ENCODE measurements around the gene RIT1. TPM values are rescaled to one million over a fixed set of nuclear protein-coding genes. Genes with fewer than 3 reads are reported as not detected.

Gene RIT1
- total and polyA plus RNA-seq, 2 of the 13 experiments (the other 11 are each of a cell fraction or from before 2014, with no cell fraction given) = 12.2 to 32.2 TPM

- TF ChIP-seq, protein P1, sequence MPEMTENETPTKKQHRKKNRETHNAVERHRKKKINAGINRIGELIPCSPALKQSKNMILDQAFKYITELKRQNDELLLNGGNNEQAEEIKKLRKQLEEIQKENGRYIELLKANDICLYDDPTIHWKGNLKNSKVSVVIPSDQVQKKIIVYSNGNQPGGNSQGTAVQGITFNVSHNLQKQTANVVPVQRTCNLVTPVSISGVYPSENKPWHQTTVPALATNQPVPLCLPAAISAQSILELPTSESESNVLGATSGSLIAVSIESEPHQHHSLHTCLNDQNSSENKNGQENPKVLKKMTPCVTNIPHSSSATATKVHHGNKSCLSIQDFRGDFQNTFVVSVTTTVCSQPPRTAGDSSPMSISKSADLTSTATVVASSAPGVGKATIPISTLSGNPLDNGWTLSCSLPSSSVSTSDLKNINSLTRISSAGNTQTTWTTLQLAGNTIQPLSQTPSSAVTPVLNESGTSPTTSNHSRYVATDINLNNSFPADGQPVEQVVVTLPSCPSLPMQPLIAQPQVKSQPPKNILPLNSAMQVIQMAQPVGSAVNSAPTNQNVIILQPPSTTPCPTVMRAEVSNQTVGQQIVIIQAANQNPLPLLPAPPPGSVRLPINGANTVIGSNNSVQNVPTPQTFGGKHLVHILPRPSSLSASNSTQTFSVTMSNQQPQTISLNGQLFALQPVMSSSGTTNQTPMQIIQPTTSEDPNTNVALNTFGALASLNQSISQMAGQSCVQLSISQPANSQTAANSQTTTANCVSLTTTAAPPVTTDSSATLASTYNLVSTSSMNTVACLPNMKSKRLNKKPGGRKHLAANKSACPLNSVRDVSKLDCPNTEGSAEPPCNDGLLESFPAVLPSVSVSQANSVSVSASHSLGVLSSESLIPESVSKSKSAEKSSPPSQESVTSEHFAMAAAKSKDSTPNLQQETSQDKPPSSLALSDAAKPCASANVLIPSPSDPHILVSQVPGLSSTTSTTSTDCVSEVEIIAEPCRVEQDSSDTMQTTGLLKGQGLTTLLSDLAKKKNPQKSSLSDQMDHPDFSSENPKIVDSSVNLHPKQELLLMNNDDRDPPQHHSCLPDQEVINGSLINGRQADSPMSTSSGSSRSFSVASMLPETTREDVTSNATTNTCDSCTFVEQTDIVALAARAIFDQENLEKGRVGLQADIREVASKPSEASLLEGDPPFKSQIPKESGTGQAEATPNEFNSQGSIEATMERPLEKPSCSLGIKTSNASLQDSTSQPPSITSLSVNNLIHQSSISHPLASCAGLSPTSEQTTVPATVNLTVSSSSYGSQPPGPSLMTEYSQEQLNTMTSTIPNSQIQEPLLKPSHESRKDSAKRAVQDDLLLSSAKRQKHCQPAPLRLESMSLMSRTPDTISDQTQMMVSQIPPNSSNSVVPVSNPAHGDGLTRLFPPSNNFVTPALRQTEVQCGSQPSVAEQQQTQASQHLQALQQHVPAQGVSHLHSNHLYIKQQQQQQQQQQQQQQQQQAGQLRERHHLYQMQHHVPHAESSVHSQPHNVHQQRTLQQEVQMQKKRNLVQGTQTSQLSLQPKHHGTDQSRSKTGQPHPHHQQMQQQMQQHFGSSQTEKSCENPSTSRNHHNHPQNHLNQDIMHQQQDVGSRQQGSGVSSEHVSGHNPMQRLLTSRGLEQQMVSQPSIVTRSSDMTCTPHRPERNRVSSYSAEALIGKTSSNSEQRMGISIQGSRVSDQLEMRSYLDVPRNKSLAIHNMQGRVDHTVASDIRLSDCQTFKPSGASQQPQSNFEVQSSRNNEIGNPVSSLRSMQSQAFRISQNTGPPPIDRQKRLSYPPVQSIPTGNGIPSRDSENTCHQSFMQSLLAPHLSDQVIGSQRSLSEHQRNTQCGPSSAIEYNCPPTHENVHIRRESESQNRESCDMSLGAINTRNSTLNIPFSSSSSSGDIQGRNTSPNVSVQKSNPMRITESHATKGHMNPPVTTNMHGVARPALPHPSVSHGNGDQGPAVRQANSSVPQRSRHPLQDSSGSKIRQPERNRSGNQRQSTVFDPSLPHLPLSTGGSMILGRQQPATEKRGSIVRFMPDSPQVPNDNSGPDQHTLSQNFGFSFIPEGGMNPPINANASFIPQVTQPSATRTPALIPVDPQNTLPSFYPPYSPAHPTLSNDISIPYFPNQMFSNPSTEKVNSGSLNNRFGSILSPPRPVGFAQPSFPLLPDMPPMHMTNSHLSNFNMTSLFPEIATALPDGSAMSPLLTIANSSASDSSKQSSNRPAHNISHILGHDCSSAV (CRISPR knock-in tag; IDR thresholded peaks at IDR 0.05; ENCODE audit: borderline replicate concordance) = 0 out of 2 replicates have a peak, but pooled peaks have one; percentile 2
- TF ChIP-seq ZNF205 (CRISPR knock-in tag; IDR thresholded peaks at IDR 0.05) (no peak), ZBTB42 (CRISPR knock-in tag; IDR thresholded peaks at IDR 0.05) (no peak), GTF3A (CRISPR knock-in tag; conservative IDR thresholded peaks at IDR 0.05) (no peak), ZNF891 (CRISPR knock-in tag; IDR thresholded peaks at IDR 0.05) (no peak), IKZF4 (CRISPR knock-in tag; IDR thresholded peaks at IDR 0.05; ENCODE audit: borderline replicate concordance, low read depth, not compliant biosample characterization) (peak; percentile 20), KLF15 (CRISPR knock-in tag; IDR thresholded peaks at IDR 0.05; ENCODE audit: borderline replicate concordance) (no peak), ZNF574 (CRISPR knock-in tag; IDR thresholded peaks at IDR 0.05) (no peak), SP5 (CRISPR knock-in tag; IDR thresholded peaks at IDR 0.05; ENCODE audit: borderline replicate concordance, low read depth) (no peak), ZFP62 (CRISPR knock-in tag; IDR thresholded peaks at IDR 0.05) (no peak), TBX2 (CRISPR knock-in tag; IDR thresholded peaks at IDR 0.05; ENCODE audit: borderline replicate concordance) (0 out of 2 replicates have a peak, but pooled peaks have one; percentile 3), ZNF160 (CRISPR knock-in tag; IDR thresholded peaks at IDR 0.05) (no peak), ZNF609 (CRISPR knock-in tag; IDR thresholded peaks at IDR 0.05; ENCODE audit: borderline replicate concordance) (no peak)
These were observed 22.5 kb upstream of the RIT1 start (continued) for GRCh38 chr1:155933591-155934096.
